Activated CD4-positive, alpha-beta T cell treated with anti-CD3 and anti-CD28 coated beads, Interleukin-2, amount 50 U/mL, for 48 hours (primary cell): ENCODE results near the gene ADH1A.
"Not testable (repeated sequence)": the region's sequence is repeated elsewhere in the genome, so short reads cannot be mapped to it uniquely, and the experiment has no call there.

Source experiments
- DNase-seq, 2 experiments: peaks; one replicate each; pipeline ENCODE4 v3.0.0-alpha.2; 2020

ADH1A gene

GRCh38 chr4:99290848-99291786 lies at the start of gene ADH1A:
ADH1A (minus strand) TSS chr4:99290985; CDS start chr4:99290914, 71 bp downstream.
- no peak for DNase-seq

GRCh38 chr4:99339172-99339571 lies 48.4 kb upstream of the ADH1A start:
- DNase-seq: no peak

- DNase-seq: no peak
These were observed 45.8 kb upstream of the ADH1A start for GRCh38 chr4:99336553-99336952.

- DNase-seq: no peak
These were observed 44.1 kb upstream of the ADH1A start for GRCh38 chr4:99334880-99335279.

GRCh38 chr4:99330648-99331047 lies 39.9 kb upstream of the ADH1A start:
- DNase-seq: no peak

GRCh38 chr4:99329876-99330275 lies 39.1 kb upstream of the ADH1A start:
- DNase-seq: no peak

GRCh38 chr4:99324979-99325378 lies 34.2 kb upstream of the ADH1A start:
- DNase-seq: no peak

- DNase-seq: no peak
These were observed 33.6 kb upstream of the ADH1A start for GRCh38 chr4:99324361-99324760.

GRCh38 chr4:99323756-99324155 lies 33.0 kb upstream of the ADH1A start:
- DNase-seq: no peak

GRCh38 chr4:99321241-99322191 lies 30.7 kb upstream of the ADH1A start, which contains the start of gene ADH1B:
ADH1B (minus strand) TSS chr4:99321401; CDS start chr4:99321331, 70 bp downstream.
- no peak for DNase-seq

- not testable (repeated sequence) for DNase-seq
These were observed 27.0 kb upstream of the ADH1A start for GRCh38 chr4:99317811-99318210.

GRCh38 chr4:99317354-99317753 lies 26.6 kb upstream of the ADH1A start:
- no peak for DNase-seq

GRCh38 chr4:99315839-99316238 lies 25.1 kb upstream of the ADH1A start:
- no peak for DNase-seq

- DNase-seq: no peak
These were observed 23.4 kb upstream of the ADH1A start for GRCh38 chr4:99314211-99314610.

- DNase-seq: no peak
These were observed 19.6 kb upstream of the ADH1A start for GRCh38 chr4:99310389-99310788.

- no peak for DNase-seq
These were observed 15.0 kb upstream of the ADH1A start for GRCh38 chr4:99305638-99306400.

GRCh38 chr4:99301376-99302164 lies 10.8 kb upstream of the ADH1A start:
- DNase-seq: no peak

- no peak for DNase-seq
These were observed 10.1 kb upstream of the ADH1A start for GRCh38 chr4:99300934-99301333.

GRCh38 chr4:99293357-99293756 lies 2.6 kb upstream of the ADH1A start:
- DNase-seq: no peak

- no peak for DNase-seq
These were observed 5.4 kb downstream of the ADH1A start for GRCh38 chr4:99285387-99285786.

- DNase-seq: no peak
These were observed 8.1 kb downstream of the ADH1A start for GRCh38 chr4:99282731-99283130.

GRCh38 chr4:99281261-99281660 lies 9.5 kb downstream of the ADH1A start:
- no peak for DNase-seq
